GM23248 (cell line): ENCODE results near the gene TMCC1. TPM values are rescaled to one million over a fixed set of nuclear protein-coding genes. Genes with fewer than 3 reads are reported as not detected.

Experiments
- DNase-seq: peaks from one replicate; pipeline ENCODE4 v3.0.0-alpha.2; 2015
- H2AFZ ChIP-seq: fragments of 200-600 bp; sonication (generic); 2 replicates; pipeline ENCODE4 v1.6.1; 2016; ENCODE audit warnings: antibody characterized with exemption
- H3F3A ChIP-seq: fragments of 200-600 bp; sonication (generic); 2 replicates; pipeline ENCODE4 v1.6.1; 2016; ENCODE audit warnings: mild to moderate bottlenecking, antibody characterized with exemption, mixed run types; ENCODE audit not compliant: insufficient read depth
- H3K27ac ChIP-seq: fragments of 200-600 bp; sonication (generic); 2 replicates; pipeline ENCODE4 v1.5.1; 2016; ENCODE audit warnings: mild to moderate bottlenecking
- H3K27me3 ChIP-seq: fragments of 200-600 bp; sonication (generic); replicated peaks from 2 replicates; pipeline ENCODE4 v1.6.1; 2016; ENCODE audit warnings: mild to moderate bottlenecking; ENCODE audit not compliant: insufficient read depth
- H3K36me3 ChIP-seq: fragments of 200-600 bp; sonication (generic); 2 replicates; pipeline ENCODE4 v1.6.1; 2016; ENCODE audit warnings: low read depth, mild to moderate bottlenecking
- H3K4me1 ChIP-seq: fragments of 200-600 bp; sonication (generic); 2 replicates; pipeline ENCODE4 v1.6.1; 2016; ENCODE audit warnings: mild to moderate bottlenecking; ENCODE audit not compliant: insufficient read depth
- H3K4me2 ChIP-seq: fragments of 200-600 bp; sonication (generic); one replicate; pipeline ENCODE4 v1.6.1; 2016; ENCODE audit warnings: mild to moderate bottlenecking; ENCODE audit not compliant: unreplicated experiment
- H3K4me3 ChIP-seq: fragments of 200-600 bp; sonication (generic); 2 replicates; pipeline ENCODE4 v1.5.1; 2016; ENCODE audit warnings: mild to moderate bottlenecking
- H3K79me2 ChIP-seq: fragments of 200-600 bp; sonication (generic); 2 replicates; pipeline ENCODE4 v1.6.1; 2016; ENCODE audit warnings: mild to moderate bottlenecking; ENCODE audit not compliant: insufficient read depth
- H3K9ac ChIP-seq: fragments of 200-600 bp; sonication (generic); 2 replicates; pipeline ENCODE4 v1.6.1; 2016; ENCODE audit warnings: mild to moderate bottlenecking
- H3K9me2 ChIP-seq: fragments of 200-600 bp; sonication (generic); 2 replicates; pipeline ENCODE4 v1.6.1; 2016; ENCODE audit warnings: mixed run types, mild to moderate bottlenecking, moderate library complexity; ENCODE audit not compliant: insufficient read depth
- H3K9me3 ChIP-seq: fragments of 200-600 bp; sonication (generic); one replicate; pipeline ENCODE4 v1.6.1; 2017; ENCODE audit warnings: low read depth
- H4K20me1 ChIP-seq: fragments of 200-600 bp; sonication (generic); 2 replicates; pipeline ENCODE4 v1.6.0; 2016; ENCODE audit not compliant: insufficient read depth
- EZH2 ChIP-seq: fragments of 200-600 bp; sonication (generic); IDR thresholded peaks from 2 replicates; pipeline ENCODE4 v1.6.1; 2018; ENCODE audit warnings: antibody characterized with exemption, mild to moderate bottlenecking; ENCODE audit not compliant: insufficient read depth, poor library complexity, severe bottlenecking
- EZH2phosphoT487 ChIP-seq: fragments of 200-600 bp; sonication (generic); IDR thresholded peaks from 2 replicates; pipeline ENCODE4 v1.6.1; 2018; ENCODE audit warnings: antibody characterized with exemption, moderate library complexity, mild to moderate bottlenecking, low read depth; ENCODE audit not compliant: insufficient read depth
- WGBS, 2 experiments: methylation state at CpG; one replicate each; pipeline ENCODE4 v1.1.6; 2015 to 2017; ENCODE audit warnings: low lambda C conversion rate in 2 of 2, low coverage in 1 of 2; ENCODE audit errors: missing lambda C conversion rate in 2 of 2; 5-methylcytosine and 5-hydroxymethylcytosine counted together
- in situ Hi-C: fragments of 300-500 bp; cut with MboI; formaldehyde crosslinking; loops from 2 replicates; pipeline ENCODE4 v1.15.0; 2020
- polyA plus RNA-seq: library from polyadenylated mRNA; unstranded; fragments of >200 nt; fragmentation: Nextera tagmentation; extraction: Ambion mirVana; gene quantifications from 2 replicates; pipeline ENCODE4 v1.2.1, GENCODE V29; 2016
- total RNA-seq: library from RNA; depleted of rRNA; stranded (reverse); fragments of >200 nt; shearing (Covaris generic); gene quantifications from 2 replicates; pipeline ENCODE4 v1.2.3, GENCODE V29; 2014

Gene TMCC1
- total and polyA plus RNA-seq, 2 experiments from 2014 or later, result 4.0 to 11.1 TPM

DNA sequence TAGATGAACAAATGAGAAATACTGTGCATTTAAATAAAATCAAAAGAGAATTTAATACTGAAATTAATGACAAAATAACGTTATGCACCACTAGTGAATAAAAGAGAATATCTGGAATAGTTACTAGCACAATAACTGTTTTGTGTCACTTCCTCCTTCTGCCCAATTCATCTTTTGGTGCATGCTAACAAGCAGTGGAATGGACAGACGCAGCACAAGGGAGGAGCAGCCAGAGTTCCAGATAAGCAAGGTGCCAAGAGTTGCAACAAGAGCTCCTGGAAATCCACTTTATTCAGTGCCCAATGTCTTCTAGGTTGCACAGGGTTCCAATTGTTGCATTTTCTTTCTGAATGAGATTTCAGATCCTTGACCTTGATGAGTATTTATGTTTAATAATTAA, 220.5 kb downstream of the TMCC1 start:
- Histone ChIP-seq H3K27ac (no peak overlapping the region), H3K4me3 (no peak overlapping the region), H3K9ac (no peak overlapping the region), H2AFZ (no peak overlapping the region), H3K27me3 (no peaks in the 10 kb centered on the region), H3K79me2 (0 out of 2 replicates have a peak, but pooled peaks cover 6% of the 10 kb centered on the region), H3K4me2 (no peak overlapping the region), H3K4me1 (no peaks in the 10 kb centered on the region), H3F3A (no peaks in the 10 kb centered on the region), H3K9me3 (no peaks in the 10 kb centered on the region), H3K9me2 (no peaks in the 10 kb centered on the region), H3K36me3 (peaks cover 4% of the 10 kb centered on the region; the same call in 1 of the 2 replicates), H4K20me1 (no peaks in the 10 kb centered on the region)
- 77 to 80% methylated on average over 2 of the region's 2 CpGs for WGBS, 2 experiments
- in situ Hi-C loops, result no loop called here
- no peak for TF ChIP-seq EZH2phosphoT487
- no peak for TF ChIP-seq EZH2
- DNase-seq, result no peak

DNA sequence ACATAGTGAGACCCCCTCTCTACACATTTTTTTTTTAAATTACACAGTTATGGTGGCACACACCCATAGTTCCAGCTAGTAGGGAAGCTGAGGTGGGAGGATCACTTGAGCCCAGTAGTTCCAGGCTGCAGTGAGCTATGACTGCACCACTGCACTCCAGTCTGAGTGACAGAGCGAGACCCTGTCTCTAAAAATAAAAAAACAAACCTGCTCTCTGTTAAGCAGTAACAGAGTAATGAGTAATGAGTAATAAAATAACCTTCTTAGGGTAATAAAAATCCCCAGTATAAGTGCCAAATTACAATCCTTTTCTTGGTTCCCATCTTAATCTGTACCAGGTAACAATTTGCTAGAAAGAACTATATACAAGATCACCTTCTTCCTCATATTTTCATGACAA, 221.1 kb downstream of the TMCC1 start:
- no peak for DNase-seq
- H3K4me2 ChIP-seq, result no peak overlapping the region
- H3K27me3 ChIP-seq, result no peaks in the 10 kb centered on the region
- WGBS, 2 experiments, result 95 to 97% methylated on average over 1 of the region's 1 CpG
- no peaks in the 10 kb centered on the region for H3K4me1 ChIP-seq
- in situ Hi-C loops, result no loop called here
- H3K36me3 ChIP-seq, result peaks cover 4% of the 10 kb centered on the region; the same call in 1 of the 2 replicates
- H4K20me1 ChIP-seq, result no peaks in the 10 kb centered on the region
- H3K9me2 ChIP-seq, result no peaks in the 10 kb centered on the region
- TF ChIP-seq EZH2 (no peak), EZH2phosphoT487 (no peak)
- H3K79me2 ChIP-seq, result 0 out of 2 replicates have a peak, but pooled peaks cover 6% of the 10 kb centered on the region
- H3F3A ChIP-seq, result no peaks in the 10 kb centered on the region
- no peak overlapping the region for H3K4me3 ChIP-seq
- no peak overlapping the region for H3K9ac ChIP-seq
- H3K27ac ChIP-seq, result no peak overlapping the region
- no peaks in the 10 kb centered on the region for H3K9me3 ChIP-seq
- H2AFZ ChIP-seq, result no peak overlapping the region

DNA sequence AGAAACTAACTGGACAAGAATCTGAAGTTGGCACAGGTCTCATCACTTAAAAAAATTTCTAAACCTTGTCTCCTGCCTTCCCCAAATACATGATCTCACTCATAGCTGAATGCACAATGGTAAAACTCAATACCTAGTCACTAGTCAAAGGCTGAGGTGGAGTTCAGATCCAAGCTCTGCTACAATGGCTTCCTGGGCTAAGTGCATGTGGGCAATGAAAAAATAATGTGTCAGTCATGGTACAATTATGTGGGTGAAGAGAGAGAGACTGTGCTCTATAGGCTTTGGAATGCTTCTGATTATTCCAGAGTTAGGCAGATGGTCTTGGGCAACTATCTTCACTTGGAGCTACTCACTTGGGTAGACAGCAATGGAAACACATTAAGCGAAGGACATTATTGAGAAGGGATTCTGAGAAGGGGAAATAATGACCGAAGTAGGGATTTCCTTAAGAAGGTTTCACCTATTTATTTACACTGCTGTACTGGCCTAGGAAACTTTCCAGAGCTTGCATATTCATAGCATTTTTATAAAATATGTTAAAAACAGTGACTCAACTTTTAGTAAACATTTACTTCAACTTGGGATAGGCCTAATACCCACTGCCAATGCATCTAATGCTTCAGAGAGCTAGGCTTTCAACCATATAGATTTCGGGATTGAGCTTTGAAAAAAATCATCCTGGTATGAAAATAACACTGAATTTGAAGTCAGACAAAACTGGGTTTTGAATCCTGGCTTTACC, 228.3 kb downstream of the TMCC1 start:
- Histone ChIP-seq H4K20me1 (no peaks in the 10 kb centered on the region), H3K9me2 (no peaks in the 10 kb centered on the region), H3K79me2 (no peaks in the 10 kb centered on the region), H3K9ac (peak overlapping the region; percentile 56), H3K4me1 (peaks cover 43% of the 10 kb centered on the region), H3F3A (peaks cover 46% of the 10 kb centered on the region), H3K27me3 (no peaks in the 10 kb centered on the region), H3K4me2 (peak overlapping the region; percentile 41), H3K36me3 (no peaks in the 10 kb centered on the region; the same call in 1 of the 2 replicates), H3K9me3 (no peaks in the 10 kb centered on the region), H2AFZ (no peak overlapping the region), H3K27ac (peak overlapping the region; percentile 84), H3K4me3 (0 out of 2 replicates have a peak overlapping the region, but pooled peaks have one; percentile 5)
- WGBS, 2 experiments, result 93 to 96% methylated on average over 3 of the region's 3 CpGs
- TF ChIP-seq EZH2 (no peak), EZH2phosphoT487 (no peak)
- peak; percentile 86 for DNase-seq
- in situ Hi-C loops, result no loop called here

DNA sequence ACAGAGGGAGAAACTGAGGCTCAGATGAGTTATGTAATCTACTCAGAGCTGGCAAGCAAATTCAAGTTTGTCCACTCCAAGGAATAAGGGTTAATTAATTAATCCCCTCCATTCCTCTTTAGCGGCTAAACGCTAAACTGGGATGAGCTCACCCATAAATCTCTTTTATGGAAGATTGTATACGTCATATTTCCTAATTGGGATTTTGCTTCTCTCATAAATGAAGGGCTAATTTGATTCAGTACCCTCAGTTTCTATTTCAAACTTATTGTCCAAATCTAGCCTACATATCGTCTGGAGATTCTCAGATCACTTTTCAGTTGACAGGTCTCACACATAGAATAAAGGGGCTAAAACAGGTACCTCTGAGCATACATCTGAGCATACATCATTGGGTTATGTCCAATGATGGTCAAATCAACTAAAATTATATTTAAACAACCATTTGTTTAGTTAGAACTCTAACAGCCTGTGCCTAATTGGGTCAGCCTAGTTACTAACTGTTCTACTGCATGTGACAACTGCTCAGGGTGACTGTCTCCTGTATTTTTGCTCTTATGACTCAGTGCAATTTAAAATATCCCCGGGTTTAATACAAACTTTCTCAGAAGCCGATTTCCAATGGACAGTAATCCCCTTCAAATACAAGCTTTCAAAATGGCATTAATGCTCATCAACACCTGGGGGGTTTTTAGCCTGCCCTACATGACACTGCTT, 229.4 kb downstream of the TMCC1 start:
- H2AFZ ChIP-seq, result no peak overlapping the region
- H3K9me2 ChIP-seq, result no peaks in the 10 kb centered on the region
- no peaks in the 10 kb centered on the region for H3K27me3 ChIP-seq
- H3K79me2 ChIP-seq, result no peaks in the 10 kb centered on the region
- no peaks in the 10 kb centered on the region for H3K36me3 ChIP-seq
- in situ Hi-C loops, result no loop called here
- peaks cover 43% of the 10 kb centered on the region for H3K4me1 ChIP-seq
- 58 to 61% methylated on average over 6 of the region's 6 CpGs for WGBS, 2 experiments
- H4K20me1 ChIP-seq, result no peaks in the 10 kb centered on the region
- peak overlapping the region; percentile 84 for H3K27ac ChIP-seq
- H3K4me3 ChIP-seq, result peak overlapping the region; percentile 5; the same call in 1 of the 2 replicates
- H3K4me2 ChIP-seq, result peak overlapping the region; percentile 41
- H3F3A ChIP-seq, result peaks cover 46% of the 10 kb centered on the region
- no peak for TF ChIP-seq EZH2
- H3K9ac ChIP-seq, result peak overlapping the region; percentile 56
- no peaks in the 10 kb centered on the region for H3K9me3 ChIP-seq
- peak; percentile 80 for DNase-seq
